AG10803 (cell line): ENCODE data around the gene GJA1.
"Not testable (repeated sequence)": the region's sequence is repeated elsewhere in the genome, so short reads cannot be mapped to it uniquely, and the experiment has no call there.

Experiments used
- DNase-seq: peaks from one replicate; pipeline ENCODE4 v3.0.0; 2010; ENCODE audit warnings: low read depth
- H3K4me3 ChIP-seq: 2 replicates; pipeline ENCODE4 v1.5.1; 2011; ENCODE audit warnings: mild to moderate bottlenecking, low read length, control low read depth
- CTCF ChIP-seq: conservative IDR thresholded peaks from 2 replicates; pipeline ENCODE4 v1.5.1; 2011; ENCODE audit warnings: mild to moderate bottlenecking, low read length, control low read depth, inconsistent platforms

GJA1 gene

GRCh38 chr6:121438869-121439268 is 3.4 kb downstream of the GJA1 start:
- TF ChIP-seq CTCF, result no peak
- DNase-seq, result no peak
- peak overlapping the region; percentile 86 for H3K4me3 ChIP-seq

GRCh38 chr6:121439475-121439874 is 4.0 kb downstream of the GJA1 start:
- DNase-seq, result no peak
- no peak for TF ChIP-seq CTCF
- H3K4me3 ChIP-seq, result peak overlapping the region; percentile 86

- DNase-seq, result no peak
- no peak for TF ChIP-seq CTCF
- H3K4me3 ChIP-seq, result peak overlapping the region; percentile 86
Observed at GRCh38 chr6:121439926-121440325, 4.5 kb downstream of the GJA1 start.

- no peak for DNase-seq
- TF ChIP-seq CTCF, result no peak
- H3K4me3 ChIP-seq, result no peak overlapping the region; the same call in 1 of the 2 replicates
Observed at GRCh38 chr6:121441477-121441876, 6.0 kb downstream of the GJA1 start.

- no peak for TF ChIP-seq CTCF
- DNase-seq, result no peak
- no peak overlapping the region for H3K4me3 ChIP-seq
Observed at GRCh38 chr6:121442576-121442975, 7.1 kb downstream of the GJA1 start.

- H3K4me3 ChIP-seq, result no peak overlapping the region
- no peak for TF ChIP-seq CTCF
- DNase-seq, result peak; percentile 17
Observed at GRCh38 chr6:121443971-121444541, 8.6 kb downstream of the GJA1 start.

- not testable (repeated sequence) for DNase-seq, H3K4me3 ChIP-seq
Observed at GRCh38 chr6:121446705-121447104, 11.3 kb downstream of the GJA1 start.

GRCh38 chr6:121447746-121448145 is 12.3 kb downstream of the GJA1 start:
- H3K4me3 ChIP-seq, DNase-seq: not testable (repeated sequence)

GRCh38 chr6:121448528-121448927 is 13.1 kb downstream of the GJA1 start:
- not testable (repeated sequence) for DNase-seq

More at GRCh38 chr6:121448528-121448927, 13.1 kb downstream of the GJA1 start:
- not testable (repeated sequence) for H3K4me3 ChIP-seq
